Stomach (tissue), 4 donors: ENCODE results near the gene BCL11B.

Experiments used
- CTCF ChIP-seq, 7 experiments: fragments of 450-650 bp in 4 of 7; fragments of 200-600 bp in 3 of 7; sonication (generic) in 3 of 7; IDR thresholded peaks; one replicate each; pipeline ENCODE4 v1.5.1; 2016 to 2019; ENCODE audit warnings: antibody characterized with exemption in 7 of 7, control low read depth in 2 of 7, mild to moderate bottlenecking in 1 of 7
- EP300 ChIP-seq: sonication (generic); formaldehyde crosslinking; IDR thresholded peaks from one replicate; pipeline ENCODE4 v1.6.1; 2017; ENCODE audit warnings: antibody characterized with exemption
- POLR2A ChIP-seq, 4 donors: fragments of 450-650 bp; IDR thresholded peaks; one replicate each; pipeline ENCODE4 v1.6.1; 2016; ENCODE audit warnings: antibody characterized with exemption in 4 of 4, control low read depth in 2 of 4, mild to moderate bottlenecking in 1 of 4, moderate library complexity in 1 of 4
- POLR2AphosphoS5 ChIP-seq, 3 donors: sonication (generic); formaldehyde crosslinking; IDR thresholded peaks; one replicate each; pipeline ENCODE4 v1.6.1; 2016; ENCODE audit warnings: antibody characterized with exemption in 3 of 3

- TF ChIP-seq EP300 (no peak), CTCF (IDR thresholded peaks at IDR 0.05) (no peak), POLR2AphosphoS5 (IDR thresholded peaks at IDR 0.05) (no peak), POLR2A (IDR thresholded peaks at IDR 0.05) (no peak)
Measured at GRCh38 chr14:99129211-99129696, 142.7 kb downstream of the BCL11B start.
